K562 (cell line): ENCODE measurements around the gene SKOR1. TPM values are rescaled to one million over a fixed set of nuclear protein-coding genes. Genes with fewer than 3 reads are reported as not detected.
A peak's percentile ranks its signal among the peaks of the same experiment; 100 is the strongest.

Experiments used
- ATAC-seq: fragments of 200-7000 bp; cut with Tn5 transposase; 3 replicates; pipeline ENCODE4 v1.9.1; 2020; ENCODE audit warnings: moderate library complexity
- BruUV-seq: library from RNA; stranded (reverse); fragments of 400-500 nt; replicated peaks from 2 replicates; lab custom pipeline; 2021; lab: Mats Ljungman, UMichigan
- CTCF ChIA-PET: fragments of 300-600 bp; formaldehyde crosslinking; extraction: SDS; loops from one replicate; lab custom pipeline; 2021; ENCODE audit warnings: low intra/inter-chr PET ratio; lab: Yijun Ruan, JAX
- POLR2A ChIA-PET: fragments of 300-600, 350-650 bp; sonication (Branson Sonifier 250); formaldehyde crosslinking; extraction: SDS; loops from one replicate; lab custom pipeline; 2021; ENCODE audit warnings: antibody characterized with exemption, inconsistent platforms; lab: Yijun Ruan, JAX
- DNase-seq, 4 experiments: peaks; one replicate each; pipeline versions ENCODE4 v3.0.0 to v3.0.0-alpha.2; 2011 to 2018; ENCODE audit warnings: low spot score in 3 of 4, mixed read lengths in 3 of 4; ENCODE audit errors: extremely low read depth in 1 of 4
- FAIRE-seq: peaks from 2 replicates; lab custom pipeline; 2011; peaks lifted over from hg19 to GRCh38; lab: Jason Lieb, UNC
- H2AFZ ChIP-seq: 2 replicates; pipeline ENCODE4 v1.6.0; 2011; ENCODE audit warnings: low read depth, low read length, control low read depth, inconsistent platforms
- H3K27ac ChIP-seq: fragments of 200-600 bp; 3 replicates; pipeline ENCODE4 v1.8.0; 2011; ENCODE audit warnings: low read depth, mild to moderate bottlenecking, control low read depth, inconsistent platforms, low read length, moderate library complexity, mixed read lengths; ENCODE audit errors: extremely low read depth
- H3K27me3 ChIP-seq, 2 experiments: fragments of 300-600 bp in 1 of 2; 2 replicates in 1 of 2; 3 replicates in 1 of 2; pipeline versions ENCODE4 v1.6.0 to v1.8.0; 2011; ENCODE audit warnings: inconsistent platforms in 2 of 2, low read length in 2 of 2, mild to moderate bottlenecking in 1 of 2, mixed read lengths in 1 of 2, moderate library complexity in 1 of 2; ENCODE audit not compliant: control insufficient read depth in 2 of 2, insufficient read depth in 2 of 2
- H3K36me3 ChIP-seq: fragments of 300-600 bp; 3 replicates; pipeline ENCODE4 v1.8.0; 2011; ENCODE audit warnings: mild to moderate bottlenecking, low read length, inconsistent platforms; ENCODE audit not compliant: control insufficient read depth, insufficient read depth
- H3K4me1 ChIP-seq, 2 experiments: fragments of 200-600 bp in 1 of 2; replicated peaks in 1 of 2; 2 replicates in 1 of 2; 3 replicates in 1 of 2; pipeline versions ENCODE4 v1.5.1 to v1.8.0; 2011; ENCODE audit warnings: inconsistent platforms in 2 of 2, low read length in 2 of 2, mild to moderate bottlenecking in 1 of 2, mixed read lengths in 1 of 2, moderate library complexity in 1 of 2; ENCODE audit not compliant: control insufficient read depth in 2 of 2, insufficient read depth in 2 of 2
- H3K4me2 ChIP-seq: 2 replicates; pipeline ENCODE4 v1.6.1; 2011; ENCODE audit warnings: low read length, control low read depth, inconsistent platforms, mixed read lengths; ENCODE audit not compliant: insufficient read depth
- H3K4me3 ChIP-seq: fragments of 200-600 bp; sonication (generic), shearing (Covaris generic); 2 replicates; pipeline ENCODE4 v1.5.1; 2016; ENCODE audit warnings: control low read depth, inconsistent platforms
- H3K79me2 ChIP-seq: fragments of 200-600 bp; 3 replicates; pipeline ENCODE4 v1.8.0; 2011; ENCODE audit warnings: low read length, inconsistent platforms; ENCODE audit not compliant: control insufficient read depth, insufficient read depth
- H3K9ac ChIP-seq, 2 experiments: 2 replicates each; pipeline versions ENCODE4 v1.6.0 to v1.6.1; 2011; ENCODE audit warnings: low read depth in 2 of 2, low read length in 2 of 2, control low read depth in 1 of 2, inconsistent platforms in 1 of 2, mild to moderate bottlenecking in 1 of 2, mixed read lengths in 1 of 2; ENCODE audit not compliant: insufficient read depth in 1 of 2
- H3K9me1 ChIP-seq: one replicate; pipeline ENCODE4 v1.6.0; 2011; ENCODE audit warnings: inconsistent platforms, mild to moderate bottlenecking, low read length, moderate library complexity; ENCODE audit not compliant: control insufficient read depth, insufficient read depth
- H3K9me3 ChIP-seq: replicated peaks from 2 replicates; pipeline ENCODE4 v1.5.1; 2011; ENCODE audit warnings: low read depth, low read length, inconsistent platforms; ENCODE audit not compliant: control insufficient read depth, insufficient read depth
- H4K20me1 ChIP-seq: replicated peaks from 2 replicates; pipeline ENCODE4 v1.6.1; 2011; ENCODE audit warnings: low read length, inconsistent platforms, mixed read lengths; ENCODE audit not compliant: control insufficient read depth, insufficient read depth
- ARID1B ChIP-seq: fragments of 450-650 bp; IDR thresholded peaks from 2 replicates; pipeline ENCODE4 v1.6.1; 2016; ENCODE audit warnings: antibody characterized with exemption, mild to moderate bottlenecking, inconsistent platforms
- COPS2 ChIP-seq: fragments of 450-650 bp; conservative IDR thresholded peaks from 2 replicates; pipeline ENCODE4 v1.6.1; 2016; ENCODE audit warnings: mild to moderate bottlenecking, moderate library complexity
- CXXC5 ChIP-seq: fragments of 250-450 bp; sonication (Bioruptor Pico); IDR thresholded peaks from 2 replicates; pipeline ENCODE4 v1.8.0; 2022; ENCODE audit warnings: inconsistent platforms, mild to moderate bottlenecking, moderate library complexity
- DMBX1 ChIP-seq: fragments of 250-450 bp; sonication (Bioruptor Pico); IDR thresholded peaks from 2 replicates; pipeline ENCODE4 v1.8.0; 2022; ENCODE audit warnings: inconsistent platforms, mild to moderate bottlenecking, moderate library complexity, borderline replicate concordance
- FOXA1 ChIP-seq: fragments of 450-650 bp; IDR thresholded peaks from 2 replicates; pipeline ENCODE4 v1.6.1; 2016; ENCODE audit warnings: mild to moderate bottlenecking, borderline replicate concordance
- NUFIP1 ChIP-seq: fragments of 450-650 bp; IDR thresholded peaks from 2 replicates; pipeline ENCODE4 v1.6.1; 2018; ENCODE audit not compliant: partially characterized antibody
- RBM14 ChIP-seq: fragments of 200-400 bp; formaldehyde crosslinking; IDR thresholded peaks from 2 replicates; pipeline ENCODE4 v1.6.1; 2018; ENCODE audit warnings: low read depth, mild to moderate bottlenecking, low read length, moderate library complexity, borderline replicate concordance; ENCODE audit not compliant: insufficient read depth
- SETDB1 ChIP-seq: IDR thresholded peaks from one replicate; pipeline ENCODE4 v1.6.1; 2012; ENCODE audit warnings: low read length, control low read depth, inconsistent platforms
- TBL1XR1 ChIP-seq, 2 experiments: IDR thresholded peaks; 2 replicates each; pipeline ENCODE4 v1.6.1; 2012; ENCODE audit warnings: improper control_type of control experiment in 2 of 2, low read length in 2 of 2, mild to moderate bottlenecking in 1 of 2
- TEAD4 ChIP-seq, 2 experiments: sonication (generic) in 1 of 2; formaldehyde crosslinking in 1 of 2; IDR thresholded peaks; 2 replicates each; pipeline versions ENCODE4 v1.6.1 to v1.8.0; 2012 to 2022; ENCODE audit warnings: borderline replicate concordance in 1 of 2, inconsistent platforms in 1 of 2, low read length in 1 of 2, mild to moderate bottlenecking in 1 of 2, missing genetic modification reagents in 1 of 2
- ZNF316 ChIP-seq: fragments of 450-650 bp; IDR thresholded peaks from 2 replicates; pipeline ENCODE4 v1.6.1; 2016
- WGBS: fragments of 100-300 bp; shearing (Covaris generic); methylation state at CpG from one replicate; pipeline ENCODE4 v1.1.6; 2016; ENCODE audit warnings: low coverage, mixed read lengths; ENCODE audit not compliant: insufficient coverage; ENCODE audit errors: missing lambda C conversion rate; 5-methylcytosine and 5-hydroxymethylcytosine counted together
- in situ Hi-C: fragments of 300-500 bp; cut with MboI; formaldehyde crosslinking; loops from 4 replicates; pipeline ENCODE4 v1.15.0; 2018; ENCODE audit warnings: inconsistent platforms, mixed read lengths
- intact Hi-C: fragments of 100-400 bp; cut with micrococcal nuclease; formaldehyde crosslinking; loops from 2 replicates; pipeline ENCODE4 v1.14.2; 2022
- polyA plus RNA-seq, 8 experiments: library from polyadenylated mRNA; depleted of rRNA in 4 of 8; stranded (reverse) in 5 of 8; unstranded in 3 of 8; fragments of >200 nt; fragmentation: Nextera tagmentation in 2 of 8; fragmentation: Illumina TruSeq in 1 of 8; extraction: Ambion mirVana in 2 of 8; extraction: Trizol in 1 of 8; gene quantifications; 2 replicates each; pipeline versions ENCODE4 v1.2.1 to v1.2.3, GENCODE V29; 2011 to 2014; ENCODE audit warnings: inconsistent platforms in 1 of 8, missing spikeins in 1 of 8
- total RNA-seq, 7 experiments: library from RNA; depleted of rRNA in 6 of 7; stranded (reverse); fragments of >200 nt in 6 of 7; fragmentation: Illumina TruSeq in 2 of 7; extraction: Trizol in 2 of 7; gene quantifications; 2 replicates each; pipeline versions ENCODE4 v1.2.1 to v1.2.3, GENCODE V29; 2011 to 2021; ENCODE audit warnings: low replicate concordance in 1 of 7
- TF ChIP-seq, protein P1 (sequence below): fragments of 450-650 bp; conservative IDR thresholded peaks from 2 replicates; pipeline ENCODE4 v1.6.1; 2016; ENCODE audit warnings: missing genetic modification characterization, low read depth, mild to moderate bottlenecking, missing compliant biosample characterization, moderate library complexity
- TF ChIP-seq, protein P2 (sequence below): IDR thresholded peaks from 2 replicates; pipeline ENCODE4 v1.6.1; 2014; ENCODE audit warnings: antibody characterized with exemption
- TF ChIP-seq, protein P3 (sequence below): fragments of 450-650 bp; IDR thresholded peaks from 2 replicates; pipeline ENCODE4 v1.7.0; 2016; ENCODE audit warnings: borderline replicate concordance
- TF ChIP-seq, protein P4 (sequence below): fragments of 450-650 bp; formaldehyde crosslinking; IDR thresholded peaks from 2 replicates; pipeline ENCODE4 v1.4.0; 2020; ENCODE audit warnings: mild to moderate bottlenecking, moderate library complexity

Gene SKOR1
- total and polyA plus RNA-seq, 9 of the 15 experiments (the other 6 are each of a cell fraction or from before 2014, with no cell fraction given) = 0.04 to 0.41 (median 0.09) TPM; not detected in 3

DNA sequence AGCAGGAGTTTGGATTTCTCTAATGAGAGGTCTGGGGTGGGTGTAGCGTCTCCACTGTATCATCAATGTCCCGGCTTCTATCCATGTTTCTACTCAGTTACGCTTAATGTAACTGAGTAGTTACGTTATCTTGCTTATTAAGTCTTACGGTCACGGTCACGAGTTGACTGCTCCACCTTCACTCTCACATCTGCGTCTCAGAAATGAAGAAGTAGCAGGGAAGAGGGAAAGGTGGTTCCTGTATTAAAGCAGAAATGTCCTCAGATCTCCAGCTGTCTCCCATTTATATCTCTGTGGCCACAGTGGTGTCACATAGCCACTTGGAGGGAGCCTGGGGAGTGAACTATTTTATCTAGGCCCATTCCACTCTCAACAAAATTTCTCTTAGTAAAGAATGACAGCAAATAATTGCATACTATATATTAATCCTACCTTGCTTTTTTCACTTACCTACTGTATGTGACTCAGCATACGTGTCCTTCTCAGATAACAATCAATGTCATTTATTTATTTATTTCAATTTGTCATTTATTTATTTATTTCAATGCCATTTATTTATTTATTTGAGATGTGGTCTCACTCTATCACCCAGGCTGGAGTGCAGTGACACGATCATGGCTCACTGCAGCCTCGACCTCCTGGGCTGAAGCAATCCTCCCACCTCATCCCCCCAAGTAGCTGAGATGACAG, 54.3 kb downstream of the SKOR1 start:
- ATAC-seq = no peak
- intact Hi-C loops = loop anchor here (5.0 kb wide), 2 partner anchors 43 to 173 kb away; partner anchors contain the start of gene PIAS1
- Histone ChIP-seq H4K20me1 (no peaks in the 10 kb centered on the region), H3K79me2 (no peaks in the 10 kb centered on the region), H3K4me1 (peaks cover 33 to 58% of the 10 kb centered on the region in 2 experiments), H3K9ac (peak overlapping the region; percentile 15 to 40; a peak in 2 of 4 replicates), H3K27me3 (no peaks in the 10 kb centered on the region), H3K27ac (peak overlapping the region; percentile 57; the same call in 2 of the 3 replicates), H3K4me3 (no peak overlapping the region), H2AFZ (peak overlapping the region; percentile 92), H3K4me2 (peak overlapping the region; percentile 27; the same call in 1 of the 2 replicates), H3K9me3 (no peaks in the 10 kb centered on the region), H3K36me3 (no peaks in the 10 kb centered on the region), H3K9me1 (no peaks in the 10 kb centered on the region)
- ChIA-PET CTCF (no interaction called here), POLR2A (interaction anchor here (1.1 kb wide), 1 partner anchor 9 kb away, joined by 3 read pairs; no protein-coding TSS in a partner anchor)
- in situ Hi-C loops = no loop called here
- DNase-seq = peak in 1 of 4 experiments; percentile 43
- no TSS peak for BruUV-seq
- FAIRE-seq = no peak
- WGBS = 22% methylated on average over 11 of the region's 11 CpGs
- TF ChIP-seq COPS2 (no peak), DMBX1 (CRISPR knock-in tag) (no peak), CXXC5 (CRISPR knock-in tag) (0 out of 2 replicates have a peak, but pooled peaks have one; percentile 9), SETDB1 (no peak), NUFIP1 (no peak), ZNF316 (peak; percentile 72), ARID1B (0 out of 2 replicates have a peak, but pooled peaks have one; percentile 16), RBM14 (no peak), TEAD4 (IDR thresholded peaks at IDR 0.05; ENCODE audit: low read length) (peak; percentile 22; the same call in 1 of the 2 replicates), TEAD4 (CRISPR knock-in tag; IDR thresholded peaks at IDR 0.05; ENCODE audit: borderline replicate concordance) (no peak), TBL1XR1 (IDR thresholded peaks at IDR 0.05; ENCODE audit: low read length in 2 of 2) (no peak), FOXA1 (no peak)
- TF ChIP-seq, protein P1, sequence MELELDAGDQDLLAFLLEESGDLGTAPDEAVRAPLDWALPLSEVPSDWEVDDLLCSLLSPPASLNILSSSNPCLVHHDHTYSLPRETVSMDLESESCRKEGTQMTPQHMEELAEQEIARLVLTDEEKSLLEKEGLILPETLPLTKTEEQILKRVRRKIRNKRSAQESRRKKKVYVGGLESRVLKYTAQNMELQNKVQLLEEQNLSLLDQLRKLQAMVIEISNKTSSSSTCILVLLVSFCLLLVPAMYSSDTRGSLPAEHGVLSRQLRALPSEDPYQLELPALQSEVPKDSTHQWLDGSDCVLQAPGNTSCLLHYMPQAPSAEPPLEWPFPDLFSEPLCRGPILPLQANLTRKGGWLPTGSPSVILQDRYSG (tag) = 0 out of 2 replicates have a peak, but pooled peaks have one; percentile 10
- TF ChIP-seq, protein P2, sequence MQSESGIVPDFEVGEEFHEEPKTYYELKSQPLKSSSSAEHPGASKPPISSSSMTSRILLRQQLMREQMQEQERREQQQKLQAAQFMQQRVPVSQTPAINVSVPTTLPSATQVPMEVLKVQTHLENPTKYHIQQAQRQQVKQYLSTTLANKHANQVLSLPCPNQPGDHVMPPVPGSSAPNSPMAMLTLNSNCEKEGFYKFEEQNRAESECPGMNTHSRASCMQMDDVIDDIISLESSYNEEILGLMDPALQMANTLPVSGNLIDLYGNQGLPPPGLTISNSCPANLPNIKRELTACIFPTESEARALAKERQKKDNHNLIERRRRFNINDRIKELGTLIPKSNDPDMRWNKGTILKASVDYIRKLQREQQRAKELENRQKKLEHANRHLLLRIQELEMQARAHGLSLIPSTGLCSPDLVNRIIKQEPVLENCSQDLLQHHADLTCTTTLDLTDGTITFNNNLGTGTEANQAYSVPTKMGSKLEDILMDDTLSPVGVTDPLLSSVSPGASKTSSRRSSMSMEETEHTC = 0 out of 2 replicates have a peak, but pooled peaks have one; percentile 52
- TF ChIP-seq, protein P3, sequence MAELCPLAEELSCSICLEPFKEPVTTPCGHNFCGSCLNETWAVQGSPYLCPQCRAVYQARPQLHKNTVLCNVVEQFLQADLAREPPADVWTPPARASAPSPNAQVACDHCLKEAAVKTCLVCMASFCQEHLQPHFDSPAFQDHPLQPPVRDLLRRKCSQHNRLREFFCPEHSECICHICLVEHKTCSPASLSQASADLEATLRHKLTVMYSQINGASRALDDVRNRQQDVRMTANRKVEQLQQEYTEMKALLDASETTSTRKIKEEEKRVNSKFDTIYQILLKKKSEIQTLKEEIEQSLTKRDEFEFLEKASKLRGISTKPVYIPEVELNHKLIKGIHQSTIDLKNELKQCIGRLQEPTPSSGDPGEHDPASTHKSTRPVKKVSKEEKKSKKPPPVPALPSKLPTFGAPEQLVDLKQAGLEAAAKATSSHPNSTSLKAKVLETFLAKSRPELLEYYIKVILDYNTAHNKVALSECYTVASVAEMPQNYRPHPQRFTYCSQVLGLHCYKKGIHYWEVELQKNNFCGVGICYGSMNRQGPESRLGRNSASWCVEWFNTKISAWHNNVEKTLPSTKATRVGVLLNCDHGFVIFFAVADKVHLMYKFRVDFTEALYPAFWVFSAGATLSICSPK = no peak
- TF ChIP-seq, protein P4, sequence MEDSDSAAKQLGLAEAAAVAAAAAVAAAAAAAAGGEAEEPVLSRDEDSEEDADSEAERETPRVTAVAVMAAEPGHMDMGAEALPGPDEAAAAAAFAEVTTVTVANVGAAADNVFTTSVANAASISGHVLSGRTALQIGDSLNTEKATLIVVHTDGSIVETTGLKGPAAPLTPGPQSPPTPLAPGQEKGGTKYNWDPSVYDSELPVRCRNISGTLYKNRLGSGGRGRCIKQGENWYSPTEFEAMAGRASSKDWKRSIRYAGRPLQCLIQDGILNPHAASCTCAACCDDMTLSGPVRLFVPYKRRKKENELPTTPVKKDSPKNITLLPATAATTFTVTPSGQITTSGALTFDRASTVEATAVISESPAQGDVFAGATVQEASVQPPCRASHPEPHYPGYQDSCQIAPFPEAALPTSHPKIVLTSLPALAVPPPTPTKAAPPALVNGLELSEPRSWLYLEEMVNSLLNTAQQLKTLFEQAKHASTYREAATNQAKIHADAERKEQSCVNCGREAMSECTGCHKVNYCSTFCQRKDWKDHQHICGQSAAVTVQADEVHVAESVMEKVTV = no peak
